Body of pancreas (tissue), 4 donors: Measurements from ENCODE around the gene RNF41. TPM values are rescaled to one million over a fixed set of nuclear protein-coding genes. Genes with fewer than 3 reads are reported as not detected.

Source experiments
- ATAC-seq: fragments of 150-250 bp; one replicate; pipeline ENCODE4 v1.9.1; 2016
- DNase-seq, 4 donors: peaks; one replicate each; pipeline ENCODE4 v3.0.0-alpha.2; 2019
- H3K27ac ChIP-seq, 4 donors: fragments of 200-600 bp; sonication (generic); 1 replicate in 3 of 4; 2 replicates in 1 of 4; pipeline versions ENCODE4 v1.5.1 to v1.6.1; 2016 to 2019; ENCODE audit warnings: mild to moderate bottlenecking in 1 of 4, mixed read lengths in 1 of 4, moderate library complexity in 1 of 4
- H3K27me3 ChIP-seq, 2 donors: fragments of 200-600 bp; sonication (generic); one replicate each; pipeline ENCODE4 v1.6.0; 2016; ENCODE audit warnings: mild to moderate bottlenecking in 1 of 2
- H3K36me3 ChIP-seq, 2 donors: fragments of 200-600 bp; sonication (generic); replicated peaks in 1 of 2; 2 replicates each; pipeline ENCODE4 v1.5.1; 2016; ENCODE audit warnings: low read depth in 2 of 2; ENCODE audit not compliant: insufficient read depth in 1 of 2
- H3K4me1 ChIP-seq: fragments of 200-600 bp; sonication (generic); one replicate; pipeline ENCODE4 v1.6.0; 2016
- H3K4me3 ChIP-seq, 2 donors: fragments of 200-600 bp; sonication (generic); 1 replicate in 1 of 2; 2 replicates in 1 of 2; pipeline ENCODE4 v1.5.1; 2016 to 2019
- H3K9me3 ChIP-seq, 3 donors: fragments of 200-600 bp; sonication (generic); 1 replicate in 2 of 3; 2 replicates in 1 of 3; pipeline ENCODE4 v1.5.1; 2016
- CTCF ChIP-seq, 7 experiments: fragments of 450-650 bp in 4 of 7; fragments of 200-600 bp in 3 of 7; sonication (generic) in 3 of 7; IDR thresholded peaks; one replicate each; pipeline ENCODE4 v1.5.1; 2016 to 2019; ENCODE audit warnings: antibody characterized with exemption in 7 of 7
- POLR2A ChIP-seq, 3 donors: fragments of 450-650 bp; IDR thresholded peaks; one replicate each; pipeline ENCODE4 v1.6.1; 2016; ENCODE audit warnings: antibody characterized with exemption in 3 of 3, mild to moderate bottlenecking in 2 of 3
- WGBS, 2 donors: methylation state at CpG; one replicate each; pipeline ENCODE4 v1.1.5; 2017; 5-methylcytosine and 5-hydroxymethylcytosine counted together
- intact Hi-C: fragments of 100-400 bp; cut with DNase I; formaldehyde crosslinking; loops from one replicate; pipeline ENCODE4 v1.15.1; 2023
- total RNA-seq, 2 donors: library from RNA; depleted of rRNA; stranded (reverse); fragments of >200 nt; gene quantifications; one replicate each; pipeline ENCODE4 v1.1.0, GENCODE V29; 2016

RNF41 gene
- total RNA-seq, 2 donors from 2014 or later: 13.2 TPM

GRCh38 chr12:56163533-56164344, 58.0 kb downstream of the RNF41 start:
- H3K4me3 ChIP-seq: no peak overlapping the region
- intact Hi-C loops: no loop called here
- no peak for DNase-seq
- TF ChIP-seq POLR2A (IDR thresholded peaks at IDR 0.05) (no peak), CTCF (IDR thresholded peaks at IDR 0.05) (no peak)
- H3K36me3 ChIP-seq: peaks cover 8 to 36% of the 10 kb centered on the region in 2 donors
- ATAC-seq: no peak
- no peaks in the 10 kb centered on the region for H3K27me3 ChIP-seq
- H3K27ac ChIP-seq: peak overlapping the region in 1 of 4 donors; percentile 6
- H3K9me3 ChIP-seq: no peaks in the 10 kb centered on the region
- peaks cover 28% of the 10 kb centered on the region for H3K4me1 ChIP-seq
- WGBS, 2 donors: 76 to 81% methylated on average over 11 of the region's 11 CpGs

GRCh38 chr12:56162468-56163290, 59.0 kb downstream of the RNF41 start:
- DNase-seq: no peak
- TF ChIP-seq CTCF (IDR thresholded peaks at IDR 0.05) (no peak), POLR2A (IDR thresholded peaks at IDR 0.05) (no peak)
- 70 to 73% methylated on average over 11 of the region's 11 CpGs for WGBS, 2 donors
- H3K4me3 ChIP-seq: no peak overlapping the region
- H3K27ac ChIP-seq: peak overlapping the region in 1 of 4 donors; percentile 94
- H3K9me3 ChIP-seq: no peaks in the 10 kb centered on the region
- peaks cover 8 to 31% of the 10 kb centered on the region in 2 donors for H3K36me3 ChIP-seq
- ATAC-seq: no peak
- intact Hi-C loops: no loop called here
- H3K4me1 ChIP-seq: peaks cover 28% of the 10 kb centered on the region
- H3K27me3 ChIP-seq: no peaks in the 10 kb centered on the region

DNA sequence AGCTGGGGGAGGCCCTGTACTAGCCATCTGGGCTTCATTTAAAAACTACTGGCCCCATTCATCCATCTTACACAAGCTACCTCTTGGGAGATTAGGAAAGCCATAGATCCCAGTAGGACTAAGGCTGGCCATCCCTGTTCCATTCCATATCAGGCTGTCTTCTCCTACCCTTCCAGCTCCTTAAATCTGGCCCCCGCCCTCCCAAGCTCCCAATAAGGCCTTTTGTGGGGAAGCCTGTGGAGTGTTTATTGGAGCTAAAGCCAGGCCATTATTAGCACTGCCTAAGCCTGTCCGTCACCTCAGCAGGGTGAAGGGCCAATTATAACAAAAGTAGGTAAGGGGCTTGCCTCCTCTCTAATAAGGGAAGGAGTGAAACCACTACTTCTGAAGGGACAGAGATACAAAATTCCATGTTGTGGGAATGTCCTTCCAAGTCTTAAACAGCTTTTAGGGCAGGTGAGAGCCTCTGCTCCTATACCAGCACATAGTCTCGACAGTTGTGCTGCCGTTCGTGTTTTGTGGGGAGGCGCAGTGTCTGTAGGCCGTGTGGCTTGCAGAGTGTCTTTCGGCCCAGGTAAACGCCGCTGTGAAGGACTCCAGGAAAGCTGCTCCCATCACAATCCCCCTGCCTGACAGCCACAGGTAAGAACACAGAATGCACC, 59.9 kb downstream of the RNF41 start:
- H3K27ac ChIP-seq: peak overlapping the region in 2 of 4 donors; percentile 94 to 98
- H3K4me3 ChIP-seq: no peak overlapping the region
- ATAC-seq (no peak), DNase-seq (no peak)
- no peaks in the 10 kb centered on the region for H3K27me3 ChIP-seq
- TF ChIP-seq CTCF (IDR thresholded peaks at IDR 0.05) (no peak), POLR2A (IDR thresholded peaks at IDR 0.05) (no peak)
- H3K9me3 ChIP-seq: no peaks in the 10 kb centered on the region
- WGBS, 2 donors: 80 to 84% methylated on average over 10 of the region's 10 CpGs
- intact Hi-C loops: no loop called here
- peaks cover 8 to 27% of the 10 kb centered on the region in 2 donors for H3K36me3 ChIP-seq
- peaks cover 34% of the 10 kb centered on the region for H3K4me1 ChIP-seq

- H3K27ac ChIP-seq: peak overlapping the region in 3 of 4 donors; percentile 94 to 100 (median 98)
- intact Hi-C loops: no loop called here
- H3K4me3 ChIP-seq: no peak overlapping the region
- H3K9me3 ChIP-seq: no peaks in the 10 kb centered on the region
- peaks cover 8 to 27% of the 10 kb centered on the region in 2 donors for H3K36me3 ChIP-seq
- no peaks in the 10 kb centered on the region for H3K27me3 ChIP-seq
- TF ChIP-seq POLR2A (IDR thresholded peaks at IDR 0.05) (no peak), CTCF (IDR thresholded peaks at IDR 0.05) (no peak)
- 65% methylated on average over 10 to 11 of the region's 11 CpGs for WGBS, 2 donors
- DNase-seq (no peak), ATAC-seq (no peak)
- peaks cover 37% of the 10 kb centered on the region for H3K4me1 ChIP-seq
These were observed 60.6 kb downstream of the RNF41 start for GRCh38 chr12:56160894-56161689.
